ENCODE results near the gene RGL3.
A peak's percentile ranks its signal among the peaks of the same experiment; 100 is the strongest.
"Not testable (repeated sequence)": the region's sequence is repeated elsewhere in the genome, so short reads cannot be mapped to it uniquely, and the experiment has no call there.

Gene RGL3

DNA sequence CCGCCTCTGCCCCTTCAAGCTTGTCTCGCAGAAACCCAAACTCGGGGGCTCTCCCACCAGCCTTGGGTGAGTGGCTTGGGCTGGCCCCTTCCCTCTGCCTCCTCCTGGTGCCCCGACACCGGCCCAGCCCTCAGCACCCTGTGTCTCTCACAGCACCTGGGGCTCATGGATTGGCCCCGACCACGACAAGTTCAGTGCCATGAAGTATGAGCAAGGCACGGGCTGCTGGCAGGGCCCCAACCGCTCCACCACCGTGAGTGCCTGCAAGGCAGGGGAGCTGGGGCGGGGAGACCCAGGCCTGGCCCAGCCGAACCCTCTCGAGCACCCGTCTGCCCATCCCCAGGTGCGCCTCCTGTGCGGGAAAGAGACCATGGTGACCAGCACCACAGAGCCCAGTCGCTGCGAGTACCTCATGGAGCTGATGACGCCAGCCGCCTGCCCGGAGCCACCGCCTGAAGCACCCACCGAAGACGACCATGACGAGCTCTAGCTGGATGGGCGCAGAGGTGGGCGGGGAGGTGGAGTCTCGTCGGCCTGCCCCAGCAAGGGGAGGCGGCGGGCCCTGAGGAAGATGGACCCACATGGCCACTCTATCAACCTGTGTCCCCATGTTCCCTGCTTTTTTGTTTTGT lies 29.9 kb upstream of the RGL3 start:
- DNase-seq (ENCODE audit: low read depth in 3 of 3): no peak

DNA sequence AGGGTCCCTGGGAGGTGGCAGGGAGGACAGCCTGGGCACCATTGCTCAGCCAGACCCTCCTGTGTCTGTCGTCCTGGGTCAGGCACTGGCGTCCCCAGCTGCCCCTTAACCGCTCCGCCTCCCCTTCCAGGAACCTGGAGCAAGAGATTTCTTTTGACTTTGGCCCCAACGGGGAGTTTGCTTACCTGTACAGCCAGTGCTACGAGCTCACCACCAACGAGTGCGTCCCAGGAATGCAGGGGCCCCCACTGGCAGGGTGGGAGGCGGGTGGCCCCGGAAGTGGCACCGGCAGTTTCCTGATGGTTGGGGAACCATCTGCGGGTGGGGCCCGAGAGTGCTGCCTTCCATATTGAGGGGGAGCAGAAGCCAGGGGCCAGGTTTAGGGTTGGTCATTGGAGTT lies 29.3 kb upstream of the RGL3 start:
- no peak for DNase-seq (ENCODE audit: low read depth in 3 of 3)

DNA sequence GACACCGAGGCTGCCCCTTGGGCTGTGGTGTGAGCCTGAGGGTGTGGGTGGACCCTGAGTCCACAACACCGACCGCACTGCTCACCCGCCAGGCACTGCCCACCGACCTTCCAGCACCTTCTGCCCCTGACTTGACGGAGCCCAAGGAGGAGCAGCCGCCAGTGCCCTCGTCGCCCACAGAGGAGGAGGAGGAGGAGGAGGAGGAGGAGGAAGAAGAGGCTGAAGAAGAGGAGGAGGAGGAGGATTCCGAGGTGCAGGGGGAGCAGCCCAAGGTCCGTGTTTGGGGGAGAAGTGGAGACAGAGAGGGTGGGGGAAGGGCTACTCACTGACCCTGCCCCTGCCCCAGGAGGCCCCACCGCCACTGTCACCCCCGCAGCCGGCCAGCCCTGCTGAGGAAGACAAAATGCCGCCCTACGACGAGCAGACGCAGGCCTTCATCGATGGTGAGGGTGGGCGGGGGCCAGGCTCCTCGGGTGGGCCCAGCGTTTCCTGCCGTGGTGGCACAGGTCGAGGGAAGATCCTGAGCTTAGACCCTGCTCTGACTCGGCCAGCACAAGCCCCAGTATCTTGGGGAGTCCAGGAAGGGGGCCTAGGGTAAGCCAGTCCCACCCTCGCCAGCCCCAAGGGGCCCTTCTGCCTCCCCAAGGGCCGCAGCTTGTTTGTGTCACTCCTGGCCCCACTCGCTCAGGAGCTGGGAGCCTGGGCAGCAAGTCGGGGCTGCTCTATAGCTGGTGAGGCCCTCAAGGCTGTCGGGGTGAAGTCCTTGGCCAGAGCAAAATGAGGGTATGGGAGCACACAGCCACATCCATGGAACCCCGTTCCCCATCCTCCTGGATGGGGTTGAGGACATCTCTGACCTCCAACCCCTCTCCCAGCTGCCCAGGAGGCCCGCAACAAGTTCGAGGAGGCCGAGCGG lies 28.5 kb upstream of the RGL3 start:
- DNase-seq (ENCODE audit: low read depth in 3 of 3): no peak

DNA sequence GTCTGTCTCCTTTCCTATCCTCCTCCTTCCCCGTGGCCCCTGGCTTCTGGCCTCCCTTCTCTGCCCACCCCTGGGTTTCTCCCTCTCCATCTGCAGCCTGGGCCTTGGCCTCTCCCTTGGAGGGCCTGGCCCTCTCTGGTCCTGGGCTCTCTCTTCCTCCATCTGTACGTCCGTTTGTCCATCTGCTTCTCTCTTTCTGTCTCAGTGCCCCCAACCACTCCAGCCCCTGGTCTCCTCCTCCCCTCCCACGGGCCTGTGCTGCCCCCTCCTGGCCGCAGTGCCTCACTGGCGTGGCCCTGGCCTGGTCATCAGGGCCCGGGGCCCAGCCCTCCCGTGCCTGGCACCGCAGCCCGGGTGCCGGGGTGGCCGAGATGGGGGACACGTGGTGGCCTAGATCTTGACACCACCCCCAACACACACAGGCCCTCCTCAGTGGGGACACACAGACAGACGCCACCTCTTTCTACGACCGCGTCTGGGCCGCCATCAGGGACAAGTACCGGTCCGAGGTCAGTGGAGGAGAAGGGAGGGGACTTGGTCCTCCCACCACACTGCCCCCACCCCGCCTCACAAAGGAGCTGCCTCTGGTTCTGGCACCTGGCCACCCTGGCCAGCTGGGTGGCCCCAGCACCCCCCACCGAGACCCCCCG lies 27.7 kb upstream of the RGL3 start:
- peak in 1 of 3 experiments; percentile 20 for DNase-seq (ENCODE audit: low read depth in 3 of 3)

DNA sequence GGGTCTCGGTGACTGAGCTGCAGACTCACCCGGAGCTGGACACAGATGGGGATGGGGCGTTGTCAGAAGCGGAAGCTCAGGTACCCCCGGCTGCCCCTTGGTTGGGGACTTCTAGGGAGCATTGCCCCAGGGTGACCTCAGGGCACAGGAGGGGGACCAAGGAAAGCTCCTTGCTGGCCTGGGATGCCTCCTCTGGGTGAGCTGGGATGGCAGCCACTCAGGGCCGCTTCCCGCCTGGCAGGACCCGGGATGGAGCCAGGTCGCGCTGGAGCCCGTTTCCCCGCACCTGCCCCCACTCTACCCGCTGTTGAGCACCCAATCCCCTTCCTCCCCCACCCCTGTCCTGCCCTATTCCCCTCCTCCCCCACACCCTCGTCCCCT lies 27.1 kb upstream of the RGL3 start:
- DNase-seq (ENCODE audit: low read depth in 3 of 3): no peak

DNA sequence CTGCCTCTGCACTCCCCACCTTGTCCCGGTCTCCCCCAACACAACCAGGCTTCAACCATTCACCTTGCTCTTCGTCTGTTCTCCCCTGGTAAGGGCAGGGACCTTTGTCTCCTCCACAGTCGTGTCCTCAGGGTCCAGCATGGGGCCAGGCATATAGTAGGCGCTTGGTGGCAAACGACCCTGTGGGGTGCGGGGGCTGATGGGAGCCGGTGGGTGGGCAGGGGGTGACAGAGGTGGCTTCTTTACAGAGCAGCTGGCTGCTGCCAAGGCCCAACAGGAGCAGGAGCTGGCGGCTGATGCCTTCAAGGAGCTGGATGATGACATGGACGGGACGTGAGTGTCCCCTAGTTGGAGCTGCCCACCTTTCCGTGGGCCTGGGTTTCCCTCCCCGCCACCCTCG lies 26.0 kb upstream of the RGL3 start:
- DNase-seq (ENCODE audit: low read depth in 3 of 3): no peak

DNA sequence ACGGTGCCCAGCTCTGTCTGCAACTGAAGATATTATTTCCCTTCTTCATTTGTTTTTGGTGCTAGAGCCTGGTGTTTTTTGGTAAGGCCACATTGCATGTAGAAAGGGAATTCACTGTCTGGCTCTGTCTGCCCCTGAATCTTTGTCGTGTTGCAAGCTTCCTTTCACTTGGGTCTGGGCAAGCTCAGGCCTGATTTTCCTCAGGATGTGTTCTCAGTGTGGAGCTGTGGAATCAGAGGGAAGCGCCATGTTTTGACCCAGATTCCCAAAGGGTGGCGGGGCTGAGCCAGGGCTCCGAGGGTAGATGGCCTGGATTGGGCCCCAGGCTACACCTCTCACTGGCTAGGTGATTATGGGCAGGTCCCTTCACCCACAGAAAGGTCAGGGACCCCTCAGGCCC lies 24.9 kb upstream of the RGL3 start:
- DNase-seq (ENCODE audit: low read depth in 3 of 3): no peak

DNA sequence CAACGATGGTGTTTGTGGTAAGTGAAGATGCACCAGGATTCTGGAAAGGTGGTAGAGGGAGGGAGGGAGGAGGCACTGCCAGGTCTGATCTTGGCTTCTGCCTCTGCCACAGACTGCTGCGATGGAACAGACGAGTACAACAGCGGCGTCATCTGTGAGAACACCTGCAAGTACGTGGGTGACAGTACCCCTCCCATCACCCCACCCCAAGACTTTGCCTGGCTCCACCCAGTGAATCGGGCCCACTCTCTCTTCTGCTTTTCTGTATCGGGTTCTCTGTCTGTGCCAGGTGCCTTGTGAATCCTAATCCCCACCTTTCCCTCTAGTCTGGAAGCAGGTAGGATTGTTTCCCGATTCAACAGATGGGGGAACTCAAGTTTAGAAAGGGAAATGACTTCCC lies 18.8 kb upstream of the RGL3 start:
- DNase-seq (ENCODE audit: low read depth in 3 of 3): no peak

DNA sequence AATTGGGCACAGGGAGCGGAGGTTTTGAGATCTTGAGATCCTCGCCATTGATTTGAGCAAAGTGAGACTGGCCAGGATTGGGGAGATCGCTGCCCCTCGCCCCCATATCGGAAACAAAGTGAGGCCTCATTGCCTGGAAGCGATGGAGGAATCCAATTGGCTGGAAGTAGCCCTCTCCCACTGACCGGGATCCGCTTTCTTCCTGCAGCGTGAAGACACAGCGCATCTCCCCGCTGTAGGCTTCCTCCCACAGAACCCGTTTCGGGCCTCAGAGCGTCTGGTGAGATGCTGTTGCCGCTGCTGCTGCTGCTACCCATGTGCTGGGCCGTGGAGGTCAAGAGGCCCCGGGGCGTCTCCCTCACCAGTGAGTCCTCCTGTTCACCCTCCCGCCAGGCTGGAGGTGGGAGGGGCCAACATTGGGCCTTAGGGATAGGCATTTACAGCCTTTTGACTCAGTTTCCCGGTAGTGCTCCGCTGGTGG lies 16.8 kb upstream of the RGL3 start:
- DNase-seq (ENCODE audit: low read depth in 3 of 3): no peak

DNA sequence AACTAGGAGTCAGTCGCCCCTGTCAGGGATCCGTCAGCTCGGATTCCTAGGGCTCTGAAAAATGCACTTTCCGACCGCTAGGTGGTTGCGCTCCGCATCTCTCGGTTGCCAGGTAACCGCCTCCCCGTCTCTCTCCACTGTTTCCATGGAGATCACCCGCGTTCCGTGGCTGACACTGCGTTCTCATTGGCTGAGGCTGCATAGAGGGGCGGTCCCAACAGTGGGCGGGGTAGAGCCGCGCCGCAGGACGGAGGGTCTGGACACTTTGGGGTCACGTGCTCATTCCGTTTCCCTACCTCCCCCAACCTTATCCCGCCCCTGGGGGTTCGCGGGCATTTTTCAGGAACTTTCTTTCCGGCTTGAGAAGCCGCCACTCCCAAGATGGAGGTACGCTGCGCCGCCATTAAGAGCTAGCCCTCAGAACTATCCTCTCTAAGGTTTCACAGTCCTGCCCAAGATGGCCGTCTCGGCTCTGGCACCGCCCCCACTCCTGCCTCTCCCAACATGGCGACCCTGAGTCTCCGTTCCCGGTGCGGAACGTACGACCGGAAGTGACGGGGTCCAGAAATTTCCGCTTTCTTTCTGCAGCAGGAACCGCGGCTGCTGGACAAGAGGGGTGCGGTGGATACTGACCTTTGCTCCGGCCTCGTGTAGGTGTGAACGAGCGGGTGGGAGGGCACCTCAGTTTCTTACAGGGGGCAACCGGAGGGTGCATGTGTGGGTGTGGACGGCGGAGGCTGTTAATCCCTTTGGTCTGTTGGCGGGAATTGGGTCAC lies 16.1 kb upstream of the RGL3 start, which contains the start of the genes ODAD3 and PRKCSH:
ODAD3 (minus strand) TSS at position 65 of the 776 bp plus-strand sequence. CDS start 105 bp downstream, outside the sequence.
PRKCSH (plus strand) TSS at position 579 of the 776 bp plus-strand sequence. CDS start 483 bp downstream, outside the sequence.
- peak; percentile 99 to 100 (median 99) for DNase-seq (ENCODE audit: low read depth in 3 of 3)

DNA sequence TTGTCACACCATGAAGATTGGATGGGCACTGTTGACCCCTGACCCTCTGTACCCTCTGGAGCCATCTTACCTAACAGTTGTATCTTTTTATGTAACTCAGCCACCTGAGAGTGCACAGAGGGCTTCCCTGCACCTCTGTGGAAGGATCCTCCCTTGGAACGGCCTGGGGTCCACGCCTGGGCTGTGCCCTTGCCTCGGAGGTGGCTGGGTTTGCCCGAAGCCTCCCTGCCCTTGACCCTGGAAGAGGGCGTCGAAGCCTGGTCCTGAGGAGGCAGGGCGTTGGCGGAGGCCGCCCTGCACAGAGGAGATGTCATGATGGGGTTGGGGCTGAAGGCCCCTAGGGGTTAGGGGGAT lies 15.6 kb upstream of the RGL3 start:
- no peak for DNase-seq (ENCODE audit: low read depth in 3 of 3)

DNA sequence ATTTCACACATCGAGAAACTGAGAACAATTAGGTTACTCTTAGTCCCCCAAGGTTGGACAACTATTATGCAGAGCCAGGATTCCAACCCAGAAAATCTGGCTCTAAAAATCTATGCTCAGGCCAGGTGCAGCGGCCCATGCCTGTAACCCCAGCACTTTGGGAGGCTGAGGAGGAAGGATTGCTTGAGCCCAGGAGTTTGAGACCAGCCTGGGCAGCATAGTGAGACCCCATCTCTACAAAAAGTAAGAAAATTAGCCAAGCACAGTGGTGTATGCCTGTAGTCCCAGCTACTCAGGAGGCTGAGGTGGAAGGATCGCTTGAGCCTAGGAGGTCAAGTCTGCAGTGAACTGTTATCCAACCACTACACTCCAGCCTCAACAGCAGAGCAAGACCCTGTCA lies 14.4 kb upstream of the RGL3 start:
- DNase-seq (ENCODE audit: low read depth in 3 of 3): not testable (repeated sequence)

DNA sequence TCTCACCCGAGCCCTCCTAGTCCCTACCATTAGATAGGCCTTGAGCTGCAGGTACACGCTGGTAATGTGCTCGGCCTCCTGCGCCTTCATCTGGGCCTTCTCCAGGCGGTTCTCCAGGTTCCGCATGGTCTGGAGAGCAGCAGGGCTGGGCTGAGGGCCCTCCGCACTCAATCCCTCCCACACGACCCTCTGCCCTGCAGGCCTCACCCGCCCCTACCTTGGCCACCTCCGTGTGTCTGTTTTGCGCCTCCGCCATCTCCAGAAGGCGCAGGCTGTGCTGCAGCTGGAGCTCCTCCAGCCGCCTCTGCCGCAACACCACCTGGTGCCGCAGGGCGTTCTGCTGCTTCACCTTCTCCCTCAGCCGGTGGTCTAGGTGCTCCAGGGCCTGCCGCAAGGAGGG lies 7.5 kb upstream of the RGL3 start:
- no peak for DNase-seq (ENCODE audit: low read depth in 3 of 3)

DNA sequence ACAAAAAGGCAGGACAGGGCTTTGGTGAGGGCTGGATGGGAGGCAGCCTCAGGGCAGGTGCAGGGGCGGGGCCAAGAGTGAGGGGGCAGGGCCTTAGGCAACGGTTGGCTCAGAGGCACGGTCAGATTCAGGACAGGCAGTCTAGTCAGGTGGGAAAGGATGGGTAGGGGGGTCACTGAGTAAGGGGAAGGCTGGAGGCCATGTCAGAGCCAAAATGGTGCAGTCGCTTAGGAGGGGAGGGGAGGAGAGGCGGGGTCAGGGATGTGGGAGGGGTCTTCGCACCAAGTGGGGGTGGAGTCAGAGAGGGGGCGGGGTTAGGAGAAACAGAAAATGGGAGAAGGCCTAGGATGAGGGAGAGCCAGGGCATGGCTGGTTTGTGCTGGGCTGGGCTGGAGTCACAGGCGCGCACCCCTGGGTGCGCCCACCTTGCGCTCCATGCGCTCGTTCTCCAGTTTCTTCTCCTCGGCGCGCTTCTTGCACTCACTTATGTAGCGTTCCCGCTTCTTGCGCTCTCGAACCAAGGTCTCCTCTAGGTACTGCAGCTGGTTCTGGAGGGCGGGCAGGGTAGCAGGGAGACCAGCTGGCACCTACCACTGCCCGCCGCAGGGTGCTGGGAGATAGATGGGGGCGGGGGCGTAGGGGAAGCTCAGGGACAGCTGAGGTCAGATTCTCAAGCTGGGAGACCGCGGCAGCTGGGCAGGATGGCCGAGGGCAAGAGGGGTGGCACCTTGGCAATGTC lies 6.8 kb upstream of the RGL3 start:
- DNase-seq (ENCODE audit: low read depth in 3 of 3): no peak

DNA sequence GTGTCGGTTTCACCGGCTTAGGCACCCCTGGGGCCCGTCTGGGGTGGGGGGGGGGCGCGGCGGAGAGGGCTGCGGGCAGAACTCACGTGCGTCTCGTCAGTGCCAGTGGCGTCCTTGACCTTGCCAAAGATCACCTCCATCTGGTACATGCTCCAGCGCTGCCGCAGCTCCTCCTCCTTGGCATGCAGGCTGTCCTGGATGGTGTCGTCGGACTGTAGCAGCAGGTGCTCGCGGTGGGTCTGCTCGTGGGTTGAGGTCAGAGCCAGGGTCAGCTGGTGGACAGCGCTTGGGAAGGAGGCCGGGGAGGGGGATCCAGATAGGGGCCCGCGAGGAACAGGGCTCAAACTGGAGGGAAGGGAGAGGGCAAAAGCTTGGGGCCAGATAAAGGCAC lies 4.7 kb upstream of the RGL3 start:
- DNase-seq (ENCODE audit: low read depth in 3 of 3): no peak

DNA sequence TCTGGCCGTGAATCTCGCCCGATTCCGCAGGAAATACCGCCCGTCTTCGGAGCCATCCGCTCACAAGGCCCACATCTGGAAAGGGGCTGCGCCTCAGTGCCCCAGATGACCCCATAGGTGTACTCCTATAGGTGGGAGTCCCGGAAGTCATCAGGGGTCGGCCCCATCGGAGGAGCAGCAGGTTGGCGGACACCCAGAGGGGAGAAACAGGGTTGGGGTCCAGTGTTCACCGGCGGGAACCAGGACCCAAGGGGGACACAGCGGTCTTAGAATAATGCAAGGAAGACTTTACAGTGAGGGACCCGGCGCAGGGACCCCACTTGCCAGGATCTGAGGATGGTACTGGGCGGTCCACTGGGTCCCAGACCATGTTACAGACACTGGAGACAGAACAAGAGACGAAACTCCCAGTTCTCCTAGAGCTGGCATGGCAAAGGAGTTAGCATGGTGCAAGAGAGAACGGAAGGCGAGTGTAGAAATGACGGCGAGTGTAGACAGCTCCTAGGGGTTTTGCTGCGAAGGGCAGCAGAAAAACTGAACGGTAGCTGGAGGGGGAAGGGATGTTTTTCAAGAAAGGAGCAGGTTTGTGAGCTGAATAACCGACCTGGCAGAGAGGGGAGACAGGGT lies 4.2 kb upstream of the RGL3 start:
- DNase-seq (ENCODE audit: low read depth in 3 of 3): no peak

DNA sequence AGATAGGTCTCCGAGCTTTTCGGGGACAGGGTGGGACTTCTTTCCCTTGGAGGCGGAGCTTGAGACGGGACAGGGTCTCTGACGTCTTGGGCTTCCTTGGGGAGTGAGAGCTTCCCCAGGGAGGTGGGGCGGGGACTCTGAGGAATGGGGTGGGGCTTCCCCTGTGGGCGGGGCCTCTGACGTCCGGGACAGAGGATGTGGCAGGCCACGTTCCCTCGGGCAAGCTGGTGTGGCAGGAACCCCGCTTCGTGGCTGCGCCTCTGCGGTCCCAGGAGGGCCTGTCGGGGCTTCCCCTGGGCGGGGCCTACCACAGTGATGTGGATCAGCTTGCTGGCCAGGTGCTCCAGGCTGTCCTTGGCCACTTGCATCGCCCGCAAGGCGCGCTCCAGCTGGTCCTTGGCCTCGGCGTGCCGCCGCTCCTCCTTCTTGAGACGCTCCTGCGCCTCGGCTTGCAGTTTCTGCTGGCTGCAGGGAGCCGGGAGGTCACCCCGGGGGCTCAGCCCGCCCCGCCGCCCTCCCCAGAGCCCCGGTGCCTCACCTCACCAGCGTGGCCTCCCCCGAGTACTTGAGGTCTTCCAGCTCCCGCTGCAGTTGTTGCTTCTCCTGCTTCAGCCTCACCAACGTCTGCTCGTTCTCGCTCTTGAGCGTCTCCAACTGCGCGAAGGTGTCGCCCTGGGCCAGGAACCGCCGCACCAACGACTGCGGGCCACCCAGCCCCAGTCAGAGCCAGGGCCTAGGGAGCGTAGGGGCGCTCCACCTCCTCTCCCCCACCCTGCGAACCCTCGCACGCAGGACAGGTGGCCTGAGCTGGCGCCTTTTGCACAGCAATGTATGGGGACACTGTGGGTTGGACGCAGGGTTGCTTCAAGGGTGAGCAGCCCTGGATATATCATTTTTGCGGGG lies 3.3 kb upstream of the RGL3 start:
- peak; percentile 32 to 80 (median 35) for DNase-seq (ENCODE audit: low read depth in 3 of 3)

DNA sequence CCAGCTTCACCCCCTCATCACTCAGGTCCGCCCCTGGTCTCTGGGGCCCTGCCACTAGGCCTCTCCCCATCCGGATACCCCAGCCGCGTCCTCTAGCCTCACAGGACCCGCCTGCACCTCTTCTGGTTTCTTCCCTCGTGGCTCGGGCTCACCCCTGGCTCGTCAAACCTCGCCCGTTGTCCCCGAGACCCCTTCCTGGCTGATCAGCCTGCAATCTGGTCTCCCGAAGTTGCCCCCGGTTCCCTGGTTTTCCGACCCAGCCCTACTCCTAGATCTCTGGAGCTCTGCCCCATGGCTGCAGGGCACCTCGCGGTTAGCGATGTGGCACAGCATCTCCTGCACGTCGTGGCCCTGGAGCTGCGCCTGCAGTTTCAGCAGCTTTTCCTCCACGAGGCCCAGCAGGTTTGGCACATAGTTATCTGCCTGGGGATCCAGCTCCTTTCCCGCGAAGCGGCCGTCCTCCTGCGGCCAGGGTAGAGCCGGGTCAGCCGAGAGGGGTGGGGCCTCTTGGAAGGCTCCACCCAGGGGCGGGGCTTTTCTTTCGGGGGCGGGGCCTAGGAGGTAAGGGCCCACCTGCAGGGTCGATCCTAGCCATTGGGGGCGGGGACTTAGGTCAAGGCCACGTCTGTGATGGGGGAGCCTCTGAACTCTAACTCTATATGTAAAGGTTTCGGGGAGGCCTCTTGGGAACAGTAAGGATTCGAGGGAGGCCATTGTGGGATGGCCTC lies 2.4 kb upstream of the RGL3 start:
- DNase-seq (ENCODE audit: low read depth in 3 of 3): peak in 1 of 3 experiments; percentile 37
